Measurements from ENCODE around the gene SRGAP3.

The SRGAP3 gene

GRCh38 chr3:9217784-9218513, 31.5 kb downstream of the SRGAP3 start:
- no peak overlapping the region for H3K27ac ChIP-seq (ENCODE audit: extremely low read depth, low read depth, low read length)
- ChIA-PET CTCF (interaction anchor here (0.6 kb wide), 1 partner anchor 686 kb away, joined by 3 read pairs; no protein-coding TSS in a partner anchor), POLR2A (interaction anchor here (0.6 kb wide), 1 partner anchor 769 kb away, joined by 4 read pairs; the partner anchor contains the start of gene EMC3)
- H3K36me3 ChIP-seq (ENCODE audit: control insufficient read depth in 2 of 2, insufficient read depth in 1 of 2, low read length in 2 of 2): no peaks in the 10 kb centered on the region
- TF ChIP-seq ZBTB1 (tag by site-specific recombination; IDR thresholded peaks at IDR 0.05) (no peak), INSM2 (tag by site-specific recombination; IDR thresholded peaks at IDR 0.05) (no peak), ZIC2 (tag by site-specific recombination; IDR thresholded peaks at IDR 0.05) (no peak), ZNF311 (tag by site-specific recombination; IDR thresholded peaks at IDR 0.05; ENCODE audit: borderline replicate concordance) (no peak), ZNF585B (tag by site-specific recombination; IDR thresholded peaks at IDR 0.05) (no peak)
- peaks cover 13% of the 10 kb centered on the region for H3K4me1 ChIP-seq (ENCODE audit: control insufficient read depth, insufficient read depth, low read length)
- H3K9me3 ChIP-seq (ENCODE audit: control insufficient read depth, insufficient read depth, low read depth, low read length): no peaks in the 10 kb centered on the region
- no peak overlapping the region for H3K4me3 ChIP-seq (ENCODE audit: low read depth, low read length)

DNA sequence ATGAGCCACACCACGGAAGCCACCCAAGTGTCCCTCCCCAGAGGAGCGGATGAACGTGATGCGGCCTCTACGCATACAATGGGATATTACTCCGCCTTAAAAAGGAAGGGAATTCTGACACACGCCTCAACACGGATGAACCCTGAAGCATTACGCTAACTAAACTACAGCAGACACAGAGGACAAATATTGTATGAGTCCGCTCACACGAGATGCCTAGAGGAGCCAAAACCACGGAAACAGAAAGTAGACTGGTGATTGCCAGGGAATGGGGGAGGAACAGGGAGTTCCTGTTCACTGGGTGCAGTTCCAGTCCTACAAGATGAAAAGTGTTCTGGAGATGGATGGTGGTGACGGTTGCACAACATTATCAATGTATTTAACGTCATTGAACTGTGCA, 32.7 kb downstream of the SRGAP3 start:
- H3K4me1 ChIP-seq (ENCODE audit: control insufficient read depth, insufficient read depth, low read length): peaks cover 16% of the 10 kb centered on the region
- no peaks in the 10 kb centered on the region for H3K36me3 ChIP-seq (ENCODE audit: control insufficient read depth in 2 of 2, insufficient read depth in 1 of 2, low read length in 2 of 2)
- H3K9me3 ChIP-seq (ENCODE audit: control insufficient read depth, insufficient read depth, low read depth, low read length): no peaks in the 10 kb centered on the region
- ChIA-PET POLR2A (no interaction called here), CTCF (no interaction called here)
- no peak overlapping the region for H3K27ac ChIP-seq (ENCODE audit: extremely low read depth, low read depth, low read length)
- no peak overlapping the region for H3K4me3 ChIP-seq (ENCODE audit: low read depth, low read length)
- TF ChIP-seq ZNF266 (tag by site-specific recombination; IDR thresholded peaks at IDR 0.05; ENCODE audit: low read depth) (no peak), ZNF776 (tag by site-specific recombination; IDR thresholded peaks at IDR 0.05; ENCODE audit: borderline replicate concordance) (no peak), ZNF341 (tag by site-specific recombination; IDR thresholded peaks at IDR 0.05; ENCODE audit: low read depth) (no peak), ZNF768 (tag by site-specific recombination; IDR thresholded peaks at IDR 0.05) (no peak), ZNF529 (tag by site-specific recombination; IDR thresholded peaks at IDR 0.05; ENCODE audit: insufficient replicate concordance) (no peak), ZNF571 (tag by site-specific recombination; IDR thresholded peaks at IDR 0.05) (no peak), ZNF610 (tag by site-specific recombination; IDR thresholded peaks at IDR 0.05; ENCODE audit: borderline replicate concordance) (no peak), PATZ1 (tag by site-specific recombination; IDR thresholded peaks at IDR 0.05) (no peak), BCL11B (tag by site-specific recombination; IDR thresholded peaks at IDR 0.05; ENCODE audit: low read depth) (no peak), ZFP41 (tag by site-specific recombination; IDR thresholded peaks at IDR 0.05; ENCODE audit: borderline replicate concordance) (no peak), GLI4 (tag by site-specific recombination; IDR thresholded peaks at IDR 0.05) (no peak), SETDB1 (IDR thresholded peaks at IDR 0.05; ENCODE audit: insufficient read length, low read length) (no peak), ZNF561 (tag by site-specific recombination; IDR thresholded peaks at IDR 0.05; ENCODE audit: borderline replicate concordance) (no peak), KLF10 (tag by site-specific recombination; IDR thresholded peaks at IDR 0.05) (no peak)
- TF ChIP-seq, protein P1, sequence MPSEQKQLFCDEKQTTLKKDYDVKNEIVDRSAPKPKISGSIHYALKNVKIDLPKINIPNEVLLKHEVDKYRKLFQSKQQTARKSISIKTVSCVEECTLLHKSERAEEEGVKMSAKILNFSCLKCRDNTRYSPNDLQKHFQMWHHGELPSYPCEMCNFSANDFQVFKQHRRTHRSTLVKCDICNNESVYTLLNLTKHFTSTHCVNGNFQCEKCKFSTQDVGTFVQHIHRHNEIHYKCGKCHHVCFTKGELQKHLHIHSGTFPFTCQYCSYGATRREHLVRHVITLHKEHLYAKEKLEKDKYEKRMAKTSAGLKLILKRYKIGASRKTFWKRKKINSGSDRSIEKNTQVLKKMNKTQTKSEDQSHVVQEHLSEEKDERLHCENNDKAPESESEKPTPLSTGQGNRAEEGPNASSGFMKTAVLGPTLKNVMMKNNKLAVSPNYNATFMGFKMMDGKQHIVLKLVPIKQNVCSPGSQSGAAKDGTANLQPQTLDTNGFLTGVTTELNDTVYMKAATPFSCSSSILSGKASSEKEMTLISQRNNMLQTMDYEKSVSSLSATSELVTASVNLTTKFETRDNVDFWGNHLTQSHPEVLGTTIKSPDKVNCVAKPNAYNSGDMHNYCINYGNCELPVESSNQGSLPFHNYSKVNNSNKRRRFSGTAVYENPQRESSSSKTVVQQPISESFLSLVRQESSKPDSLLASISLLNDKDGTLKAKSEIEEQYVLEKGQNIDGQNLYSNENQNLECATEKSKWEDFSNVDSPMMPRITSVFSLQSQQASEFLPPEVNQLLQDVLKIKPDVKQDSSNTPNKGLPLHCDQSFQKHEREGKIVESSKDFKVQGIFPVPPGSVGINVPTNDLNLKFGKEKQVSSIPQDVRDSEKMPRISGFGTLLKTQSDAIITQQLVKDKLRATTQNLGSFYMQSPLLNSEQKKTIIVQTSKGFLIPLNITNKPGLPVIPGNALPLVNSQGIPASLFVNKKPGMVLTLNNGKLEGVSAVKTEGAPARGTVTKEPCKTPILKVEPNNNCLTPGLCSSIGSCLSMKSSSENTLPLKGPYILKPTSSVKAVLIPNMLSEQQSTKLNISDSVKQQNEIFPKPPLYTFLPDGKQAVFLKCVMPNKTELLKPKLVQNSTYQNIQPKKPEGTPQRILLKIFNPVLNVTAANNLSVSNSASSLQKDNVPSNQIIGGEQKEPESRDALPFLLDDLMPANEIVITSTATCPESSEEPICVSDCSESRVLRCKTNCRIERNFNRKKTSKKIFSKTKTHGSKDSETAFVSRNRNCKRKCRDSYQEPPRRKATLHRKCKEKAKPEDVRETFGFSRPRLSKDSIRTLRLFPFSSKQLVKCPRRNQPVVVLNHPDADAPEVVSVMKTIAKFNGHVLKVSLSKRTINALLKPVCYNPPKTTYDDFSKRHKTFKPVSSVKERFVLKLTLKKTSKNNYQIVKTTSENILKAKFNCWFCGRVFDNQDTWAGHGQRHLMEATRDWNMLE (tag by site-specific recombination; conservative IDR thresholded peaks at IDR 0.05; ENCODE audit: low read depth): no peak
- TF ChIP-seq, protein P2, sequence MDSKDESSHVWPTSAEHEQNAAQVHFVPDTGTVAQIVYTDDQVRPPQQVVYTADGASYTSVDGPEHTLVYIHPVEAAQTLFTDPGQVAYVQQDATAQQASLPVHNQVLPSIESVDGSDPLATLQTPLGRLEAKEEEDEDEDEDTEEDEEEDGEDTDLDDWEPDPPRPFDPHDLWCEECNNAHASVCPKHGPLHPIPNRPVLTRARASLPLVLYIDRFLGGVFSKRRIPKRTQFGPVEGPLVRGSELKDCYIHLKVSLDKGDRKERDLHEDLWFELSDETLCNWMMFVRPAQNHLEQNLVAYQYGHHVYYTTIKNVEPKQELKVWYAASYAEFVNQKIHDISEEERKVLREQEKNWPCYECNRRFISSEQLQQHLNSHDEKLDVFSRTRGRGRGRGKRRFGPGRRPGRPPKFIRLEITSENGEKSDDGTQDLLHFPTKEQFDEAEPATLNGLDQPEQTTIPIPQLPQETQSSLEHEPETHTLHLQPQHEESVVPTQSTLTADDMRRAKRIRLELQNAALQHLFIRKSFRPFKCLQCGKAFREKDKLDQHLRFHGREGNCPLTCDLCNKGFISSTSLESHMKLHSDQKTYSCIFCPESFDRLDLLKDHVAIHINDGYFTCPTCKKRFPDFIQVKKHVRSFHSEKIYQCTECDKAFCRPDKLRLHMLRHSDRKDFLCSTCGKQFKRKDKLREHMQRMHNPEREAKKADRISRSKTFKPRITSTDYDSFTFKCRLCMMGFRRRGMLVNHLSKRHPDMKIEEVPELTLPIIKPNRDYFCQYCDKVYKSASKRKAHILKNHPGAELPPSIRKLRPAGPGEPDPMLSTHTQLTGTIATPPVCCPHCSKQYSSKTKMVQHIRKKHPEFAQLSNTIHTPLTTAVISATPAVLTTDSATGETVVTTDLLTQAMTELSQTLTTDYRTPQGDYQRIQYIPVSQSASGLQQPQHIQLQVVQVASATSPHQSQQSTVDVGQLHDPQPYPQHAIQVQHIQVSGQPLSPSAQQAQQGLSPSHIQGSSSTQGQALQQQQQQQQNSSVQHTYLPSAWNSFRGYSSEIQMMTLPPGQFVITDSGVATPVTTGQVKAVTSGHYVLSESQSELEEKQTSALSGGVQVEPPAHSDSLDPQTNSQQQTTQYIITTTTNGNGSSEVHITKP (tag by site-specific recombination; IDR thresholded peaks at IDR 0.05): no peak
